GM18502 (cell line): Measurements from ENCODE around the gene ALPG.
"Not testable (repeated sequence)": the region's sequence is repeated elsewhere in the genome, so short reads cannot be mapped to it uniquely, and the experiment has no call there.

ENCODE experiments used
- ATAC-seq: cut with Tn5 transposase; IDR thresholded peaks from one replicate; pipeline ENCODE4 v1.9.1; 2021; ENCODE audit warnings: mild to moderate bottlenecking; ENCODE audit not compliant: unreplicated experiment, poor library complexity

Gene ALPG

GRCh38 chr2:232394431-232394830 is 12.2 kb upstream of the ALPG start:
- not testable (repeated sequence) for ATAC-seq

- no peak for ATAC-seq
Measured at GRCh38 chr2:232395586-232395985, 11.1 kb upstream of the ALPG start.

- no peak for ATAC-seq
Measured at GRCh38 chr2:232396683-232397082, 10.0 kb upstream of the ALPG start.

GRCh38 chr2:232398293-232399034 is 8.2 kb upstream of the ALPG start:
- no peak for ATAC-seq

GRCh38 chr2:232400256-232401015 is 6.2 kb upstream of the ALPG start:
- ATAC-seq, result no peak

GRCh38 chr2:232402518-232402917 is 4.1 kb upstream of the ALPG start:
- no peak for ATAC-seq

GRCh38 chr2:232405943-232406510 is 617 bp upstream of the ALPG start:
- no peak for ATAC-seq

GRCh38 chr2:232407428-232408150 is 945 bp downstream of the ALPG start:
- not testable (repeated sequence) for ATAC-seq

- not testable (repeated sequence) for ATAC-seq
Measured at GRCh38 chr2:232408269-232408668, 1.6 kb downstream of the ALPG start.

GRCh38 chr2:232409617-232410016 is 3.0 kb downstream of the ALPG start:
- not testable (repeated sequence) for ATAC-seq

- no peak for ATAC-seq
Measured at GRCh38 chr2:232410238-232410900, 3.7 kb downstream of the ALPG start.

- no peak for ATAC-seq
Measured at GRCh38 chr2:232411901-232412629, 5.4 kb downstream of the ALPG start.

GRCh38 chr2:232412986-232413385 is 6.3 kb downstream of the ALPG start:
- no peak for ATAC-seq

- no peak for ATAC-seq
Measured at GRCh38 chr2:232415138-232415690, 8.6 kb downstream of the ALPG start.

- no peak for ATAC-seq
Measured at GRCh38 chr2:232415736-232416520, 9.3 kb downstream of the ALPG start.

- no peak for ATAC-seq
Measured at GRCh38 chr2:232416521-232417470, 10.2 kb downstream of the ALPG start.

GRCh38 chr2:232417489-232417888 is 10.8 kb downstream of the ALPG start:
- no peak for ATAC-seq
